Epithelial cell of esophagus (primary cell): ENCODE results near the gene CUBN.

Experiments used
- DNase-seq: peaks from one replicate; pipeline ENCODE4 v3.0.0; 2010; ENCODE audit warnings: low read depth
- H3K4me3 ChIP-seq: 2 replicates; pipeline ENCODE4 v1.5.1; 2011; ENCODE audit warnings: mild to moderate bottlenecking, low read length, control low read depth
- CTCF ChIP-seq: IDR thresholded peaks from 2 replicates; pipeline ENCODE4 v1.5.1; 2011; ENCODE audit warnings: low read depth, mild to moderate bottlenecking, low read length, control low read depth, inconsistent platforms; ENCODE audit not compliant: insufficient read depth; ENCODE audit errors: missing control alignments

Gene CUBN

DNA sequence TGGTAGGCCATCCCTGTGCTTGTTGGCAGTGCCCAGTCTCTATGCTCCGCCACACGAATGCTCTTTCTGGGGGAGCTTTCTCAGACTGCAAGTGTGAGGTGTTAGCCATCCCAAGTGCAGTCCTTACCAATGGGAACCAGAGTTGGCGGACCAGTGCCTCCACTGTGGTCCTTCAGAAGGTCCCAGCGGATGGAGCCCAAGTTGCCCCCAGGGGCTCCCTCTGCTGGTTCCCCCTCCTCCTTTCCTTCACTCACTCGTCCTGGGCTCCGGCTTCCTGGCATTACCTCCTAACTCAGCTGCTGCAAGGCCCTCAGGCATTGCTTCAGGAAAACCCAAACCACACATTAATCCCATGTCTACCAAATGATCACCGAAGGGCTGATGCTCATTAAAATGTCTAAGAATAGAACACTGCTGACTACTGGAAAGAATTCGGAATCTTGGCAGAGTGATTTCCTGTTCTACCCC lies 139.8 kb downstream of the CUBN start:
- H3K4me3 ChIP-seq = no peak overlapping the region
- TF ChIP-seq CTCF = no peak
- DNase-seq = no peak

GRCh38 chr10:16988900-16989299 lies 140.7 kb downstream of the CUBN start:
- no peak overlapping the region for H3K4me3 ChIP-seq
- no peak for DNase-seq
- no peak for TF ChIP-seq CTCF

- H3K4me3 ChIP-seq = no peak overlapping the region
- no peak for TF ChIP-seq CTCF
- no peak for DNase-seq
Observed at GRCh38 chr10:16987976-16988610, 141.5 kb downstream of the CUBN start.

DNA sequence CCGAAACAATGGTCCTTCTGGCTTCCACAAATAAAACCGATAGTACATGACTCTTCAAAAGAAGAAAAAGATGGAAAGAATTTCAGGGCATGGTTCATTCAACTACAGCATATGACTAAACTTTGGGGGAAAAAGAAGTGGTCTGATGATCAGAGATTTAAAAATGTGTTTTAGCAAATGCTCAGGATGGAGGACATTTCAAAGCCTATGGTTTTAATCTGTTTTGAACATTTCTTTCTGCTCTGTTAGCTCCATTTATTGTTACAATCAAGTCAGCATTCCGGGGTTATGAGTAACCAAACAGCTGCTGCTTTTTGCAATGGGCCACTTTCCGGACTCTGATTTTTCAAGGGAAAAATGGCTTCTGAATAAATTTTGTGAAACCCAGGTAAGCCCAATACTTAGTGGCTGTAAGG lies 142.4 kb downstream of the CUBN start:
- TF ChIP-seq CTCF = no peak
- DNase-seq = peak; percentile 47
- no peak overlapping the region for H3K4me3 ChIP-seq

GRCh38 chr10:16986406-16987205 lies 143.0 kb downstream of the CUBN start:
- no peak for TF ChIP-seq CTCF
- peak; percentile 56 for DNase-seq
- H3K4me3 ChIP-seq = no peak overlapping the region

GRCh38 chr10:16986082-16986405 lies 143.6 kb downstream of the CUBN start:
- no peak overlapping the region for H3K4me3 ChIP-seq
- no peak for DNase-seq
- no peak for TF ChIP-seq CTCF
